Measurements from ENCODE around the gene ZNF213.
A peak's percentile ranks its signal among the peaks of the same experiment; 100 is the strongest.

ZNF213 gene

DNA sequence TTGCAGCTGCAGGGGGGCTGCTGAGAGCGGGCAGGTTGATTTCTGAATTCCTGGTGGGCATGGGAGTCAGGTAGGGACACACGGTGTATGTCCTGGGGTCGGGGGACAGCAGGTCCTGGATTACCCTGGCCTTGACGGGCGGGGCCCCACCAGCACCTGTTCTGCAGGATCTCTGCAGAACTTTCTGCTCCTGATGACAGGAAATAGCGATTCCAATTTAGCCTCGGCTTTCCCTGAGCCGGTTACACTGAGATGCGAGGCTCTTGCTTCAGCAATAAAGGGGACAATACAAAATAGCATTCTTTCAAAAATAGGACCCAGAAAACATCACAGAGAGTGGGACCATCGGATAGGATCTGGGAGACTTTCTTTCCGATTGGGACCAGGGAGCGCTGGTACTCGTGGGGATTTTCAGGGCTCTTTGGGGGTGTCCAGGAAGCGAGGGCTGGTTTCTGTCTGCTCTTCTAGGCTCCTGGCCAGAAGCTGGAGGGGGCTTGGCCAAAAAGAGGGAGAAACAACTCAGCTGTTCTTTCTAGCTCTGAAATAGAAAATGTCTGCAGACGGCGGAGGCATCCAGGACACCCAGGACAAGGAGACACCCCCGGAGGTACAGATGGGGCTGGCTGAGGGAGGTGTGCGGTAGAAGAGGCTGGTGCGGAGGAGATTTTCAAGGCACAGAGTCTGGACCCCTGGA, 21.8 kb upstream of the ZNF213 start (continued):
- TF ChIP-seq ZBTB49 (tag by site-specific recombination; IDR thresholded peaks at IDR 0.05; ENCODE audit: low read depth) = no peak
- TF ChIP-seq, protein P1, sequence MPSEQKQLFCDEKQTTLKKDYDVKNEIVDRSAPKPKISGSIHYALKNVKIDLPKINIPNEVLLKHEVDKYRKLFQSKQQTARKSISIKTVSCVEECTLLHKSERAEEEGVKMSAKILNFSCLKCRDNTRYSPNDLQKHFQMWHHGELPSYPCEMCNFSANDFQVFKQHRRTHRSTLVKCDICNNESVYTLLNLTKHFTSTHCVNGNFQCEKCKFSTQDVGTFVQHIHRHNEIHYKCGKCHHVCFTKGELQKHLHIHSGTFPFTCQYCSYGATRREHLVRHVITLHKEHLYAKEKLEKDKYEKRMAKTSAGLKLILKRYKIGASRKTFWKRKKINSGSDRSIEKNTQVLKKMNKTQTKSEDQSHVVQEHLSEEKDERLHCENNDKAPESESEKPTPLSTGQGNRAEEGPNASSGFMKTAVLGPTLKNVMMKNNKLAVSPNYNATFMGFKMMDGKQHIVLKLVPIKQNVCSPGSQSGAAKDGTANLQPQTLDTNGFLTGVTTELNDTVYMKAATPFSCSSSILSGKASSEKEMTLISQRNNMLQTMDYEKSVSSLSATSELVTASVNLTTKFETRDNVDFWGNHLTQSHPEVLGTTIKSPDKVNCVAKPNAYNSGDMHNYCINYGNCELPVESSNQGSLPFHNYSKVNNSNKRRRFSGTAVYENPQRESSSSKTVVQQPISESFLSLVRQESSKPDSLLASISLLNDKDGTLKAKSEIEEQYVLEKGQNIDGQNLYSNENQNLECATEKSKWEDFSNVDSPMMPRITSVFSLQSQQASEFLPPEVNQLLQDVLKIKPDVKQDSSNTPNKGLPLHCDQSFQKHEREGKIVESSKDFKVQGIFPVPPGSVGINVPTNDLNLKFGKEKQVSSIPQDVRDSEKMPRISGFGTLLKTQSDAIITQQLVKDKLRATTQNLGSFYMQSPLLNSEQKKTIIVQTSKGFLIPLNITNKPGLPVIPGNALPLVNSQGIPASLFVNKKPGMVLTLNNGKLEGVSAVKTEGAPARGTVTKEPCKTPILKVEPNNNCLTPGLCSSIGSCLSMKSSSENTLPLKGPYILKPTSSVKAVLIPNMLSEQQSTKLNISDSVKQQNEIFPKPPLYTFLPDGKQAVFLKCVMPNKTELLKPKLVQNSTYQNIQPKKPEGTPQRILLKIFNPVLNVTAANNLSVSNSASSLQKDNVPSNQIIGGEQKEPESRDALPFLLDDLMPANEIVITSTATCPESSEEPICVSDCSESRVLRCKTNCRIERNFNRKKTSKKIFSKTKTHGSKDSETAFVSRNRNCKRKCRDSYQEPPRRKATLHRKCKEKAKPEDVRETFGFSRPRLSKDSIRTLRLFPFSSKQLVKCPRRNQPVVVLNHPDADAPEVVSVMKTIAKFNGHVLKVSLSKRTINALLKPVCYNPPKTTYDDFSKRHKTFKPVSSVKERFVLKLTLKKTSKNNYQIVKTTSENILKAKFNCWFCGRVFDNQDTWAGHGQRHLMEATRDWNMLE (tag by site-specific recombination; conservative IDR thresholded peaks at IDR 0.05; ENCODE audit: low read depth) = no peak
- TF ChIP-seq PRDM2 (tag by site-specific recombination; IDR thresholded peaks at IDR 0.05; ENCODE audit: borderline replicate concordance) = no peak
- TF ChIP-seq ZNF600 (tag by site-specific recombination; IDR thresholded peaks at IDR 0.05) = no peak; the same call in 1 of the 2 replicates
- no peak for TF ChIP-seq ZNF274 (IDR thresholded peaks at IDR 0.05; ENCODE audit: low read length)
- TF ChIP-seq ZNF274 (tag by site-specific recombination; IDR thresholded peaks at IDR 0.05; ENCODE audit: borderline replicate concordance) = no peak
- no peak for TF ChIP-seq ZNF398 (tag by site-specific recombination; IDR thresholded peaks at IDR 0.05)
- TF ChIP-seq ZNF169 (tag by site-specific recombination; IDR thresholded peaks at IDR 0.05) = no peak
- TF ChIP-seq ZNF175 (tag by site-specific recombination; IDR thresholded peaks at IDR 0.05) = no peak
- TF ChIP-seq IKZF3 (tag by site-specific recombination; IDR thresholded peaks at IDR 0.05) = no peak
- TF ChIP-seq ZNF707 (tag by site-specific recombination; IDR thresholded peaks at IDR 0.05) = no peak
- no peak for TF ChIP-seq ZNF362 (tag by site-specific recombination; IDR thresholded peaks at IDR 0.05)
- no peak for TF ChIP-seq ZXDB (tag by site-specific recombination; IDR thresholded peaks at IDR 0.05)
- no peak for TF ChIP-seq ZNF658 (tag by site-specific recombination; IDR thresholded peaks at IDR 0.05)
- TF ChIP-seq PRDM10 (tag by site-specific recombination; IDR thresholded peaks at IDR 0.05) = peak; percentile 76
- peak; percentile 7; the same call in 1 of the 2 replicates for TF ChIP-seq ZNF335 (tag by site-specific recombination; conservative IDR thresholded peaks at IDR 0.05)

Data from HEK293 (cell line).